Fibroblast of skin of back (primary cell): Measurements from ENCODE around the gene CELF4.

Experiments used
- DNase-seq: peaks from one replicate; pipeline ENCODE4 v3.0.0-alpha.2; 2013

CELF4 gene

DNA sequence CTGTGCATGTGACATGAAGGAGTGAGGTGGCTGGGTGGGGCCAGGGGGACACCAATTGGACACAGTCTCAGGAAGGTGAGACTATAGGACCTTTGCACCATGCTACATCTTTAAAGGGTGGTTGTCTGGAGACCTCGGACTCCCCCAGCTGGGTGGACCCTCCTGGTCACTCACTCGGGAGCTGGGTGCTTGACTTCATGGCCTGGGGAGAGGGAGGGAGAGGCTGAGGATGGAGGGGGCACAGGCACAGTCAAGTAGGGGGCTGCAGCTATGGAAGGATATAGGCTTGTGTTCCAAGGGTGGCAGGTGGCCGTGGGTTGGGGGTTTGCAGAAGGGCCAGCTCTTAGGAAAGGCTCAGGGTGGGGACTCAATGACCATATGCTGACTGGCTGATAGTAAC, 7.1 kb upstream of the CELF4 start:
- no peak for DNase-seq

DNA sequence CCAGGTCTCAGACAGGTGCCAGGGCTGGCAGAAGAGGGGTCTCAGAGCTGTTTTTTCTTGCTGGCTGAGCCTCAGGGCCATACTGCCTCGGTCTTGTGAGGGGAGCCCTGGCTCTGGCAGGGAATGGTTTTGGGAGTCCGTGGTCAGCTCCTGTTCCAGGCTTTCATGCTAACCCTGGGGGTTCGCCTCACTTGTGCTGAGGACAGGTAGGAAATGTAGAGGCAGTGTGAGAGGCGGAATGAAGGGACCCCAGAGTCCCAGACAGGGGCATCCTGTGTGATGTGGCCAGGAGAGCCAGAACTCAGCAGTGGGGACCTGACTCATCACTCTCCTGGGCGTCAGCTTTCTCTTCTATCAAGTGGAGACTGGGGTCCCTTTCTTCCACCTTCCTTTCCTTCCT, 5.7 kb upstream of the CELF4 start:
- no peak for DNase-seq

DNA sequence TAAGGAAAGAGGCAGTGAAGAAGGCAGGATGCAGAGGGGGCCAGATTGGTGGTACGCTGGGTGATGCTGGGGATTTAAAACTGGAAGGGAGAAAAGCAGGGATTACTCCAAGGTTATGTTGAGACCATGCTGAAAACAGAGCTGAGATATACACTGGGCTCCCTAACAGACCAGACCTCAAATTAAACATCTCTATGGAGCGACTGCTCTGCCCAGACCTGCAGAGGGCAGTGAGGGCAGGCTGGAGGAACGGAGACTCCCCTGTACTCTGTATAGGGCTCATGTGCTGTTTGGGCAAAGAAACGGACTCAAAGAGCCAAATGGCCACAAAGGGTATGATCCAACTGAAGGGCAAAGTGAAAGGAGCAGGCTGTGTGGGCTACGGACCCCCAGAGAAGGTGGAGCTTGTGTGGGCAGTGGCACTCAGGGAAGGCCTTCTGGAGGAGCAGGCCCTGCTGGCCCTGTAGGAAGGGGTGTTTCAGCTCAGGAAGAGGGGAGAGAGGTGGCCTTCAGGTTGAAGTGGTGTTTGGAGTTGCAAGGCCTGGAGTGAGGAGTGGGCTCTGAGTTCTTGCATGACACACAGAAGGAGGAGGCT, 4.8 kb upstream of the CELF4 start:
- no peak for DNase-seq

DNA sequence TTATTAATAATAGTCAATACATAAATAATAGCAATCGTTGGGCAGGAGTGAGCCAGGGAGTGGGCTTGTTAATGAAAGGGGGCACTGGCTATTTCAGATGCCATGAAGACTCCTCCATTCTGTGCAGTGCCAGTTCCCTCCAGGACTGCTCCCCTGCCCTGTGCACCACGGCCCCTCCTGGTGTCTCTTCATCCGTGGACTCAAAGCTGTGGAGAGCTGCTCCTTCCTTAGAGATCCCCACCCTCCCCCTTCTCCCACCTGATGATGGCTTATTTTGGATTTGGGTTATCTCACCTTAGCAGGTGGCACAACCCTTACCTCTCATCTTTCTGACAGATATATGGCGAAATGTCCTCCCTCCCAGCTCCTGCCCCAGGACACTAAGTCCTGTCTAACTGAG, 3.1 kb upstream of the CELF4 start:
- DNase-seq, result no peak

DNA sequence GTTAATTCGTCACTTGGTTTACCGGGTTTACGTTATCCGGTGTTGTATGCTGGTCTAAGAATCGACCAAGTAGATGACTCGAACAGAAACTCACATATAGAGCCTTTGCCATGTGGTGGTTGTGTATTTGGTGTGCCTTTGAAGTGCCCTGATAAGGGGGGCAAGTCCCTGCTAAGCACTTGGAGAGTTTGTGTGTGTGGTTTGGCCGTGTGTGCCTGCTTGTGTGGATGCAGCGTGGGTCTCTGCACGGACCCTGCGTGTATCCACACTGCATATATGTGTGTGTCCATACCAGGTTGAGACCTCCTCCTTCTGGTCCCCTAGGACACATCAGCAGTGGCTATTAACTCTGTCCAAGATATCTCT, 2.4 kb upstream of the CELF4 start:
- DNase-seq, result no peak

DNA sequence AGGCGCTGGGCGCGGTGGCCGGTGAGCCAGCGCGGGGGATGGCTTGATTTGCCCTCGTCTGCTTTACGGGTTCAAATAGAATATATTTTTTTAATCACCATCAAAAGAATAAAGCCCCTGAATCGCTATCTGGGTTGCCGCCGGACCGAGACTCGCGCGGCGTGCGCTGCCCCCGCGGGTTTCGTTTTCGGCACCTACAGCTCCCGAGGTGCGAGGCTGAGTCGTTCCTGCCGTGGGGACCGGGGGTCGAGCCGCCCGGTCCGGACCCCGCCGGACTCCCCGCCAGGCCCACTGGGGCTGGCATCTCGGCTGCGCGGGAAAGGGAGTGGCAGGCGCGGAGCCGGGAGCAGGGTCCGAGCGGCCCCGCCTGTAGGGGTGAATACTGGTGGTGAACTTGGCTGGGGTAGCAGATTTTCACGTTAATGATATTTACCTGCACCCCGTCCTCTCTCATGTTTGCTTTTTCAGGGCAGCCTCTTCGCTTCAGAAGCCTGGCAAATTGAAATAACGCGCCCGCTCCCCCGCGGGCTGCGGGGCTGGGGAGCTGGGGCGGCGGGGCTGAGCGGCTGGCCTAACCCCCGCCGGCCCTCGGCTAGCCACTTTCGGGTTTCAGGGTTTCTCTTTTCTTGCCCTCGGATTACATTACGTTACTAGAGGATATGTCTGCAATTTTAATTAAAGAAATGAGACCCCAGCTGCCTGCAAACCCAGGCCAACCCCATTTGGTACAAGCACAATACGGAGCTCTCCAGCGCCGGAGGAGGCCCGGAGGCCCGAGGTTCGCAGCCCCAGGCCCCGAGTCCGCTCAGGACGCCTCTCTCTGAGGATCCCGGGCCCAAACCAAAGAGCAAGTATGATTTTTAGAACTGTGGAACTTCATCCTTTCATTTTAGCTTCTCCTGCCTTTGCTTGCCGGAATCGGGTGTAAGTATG, 1.7 kb upstream of the CELF4 start:
- no peak for DNase-seq

DNA sequence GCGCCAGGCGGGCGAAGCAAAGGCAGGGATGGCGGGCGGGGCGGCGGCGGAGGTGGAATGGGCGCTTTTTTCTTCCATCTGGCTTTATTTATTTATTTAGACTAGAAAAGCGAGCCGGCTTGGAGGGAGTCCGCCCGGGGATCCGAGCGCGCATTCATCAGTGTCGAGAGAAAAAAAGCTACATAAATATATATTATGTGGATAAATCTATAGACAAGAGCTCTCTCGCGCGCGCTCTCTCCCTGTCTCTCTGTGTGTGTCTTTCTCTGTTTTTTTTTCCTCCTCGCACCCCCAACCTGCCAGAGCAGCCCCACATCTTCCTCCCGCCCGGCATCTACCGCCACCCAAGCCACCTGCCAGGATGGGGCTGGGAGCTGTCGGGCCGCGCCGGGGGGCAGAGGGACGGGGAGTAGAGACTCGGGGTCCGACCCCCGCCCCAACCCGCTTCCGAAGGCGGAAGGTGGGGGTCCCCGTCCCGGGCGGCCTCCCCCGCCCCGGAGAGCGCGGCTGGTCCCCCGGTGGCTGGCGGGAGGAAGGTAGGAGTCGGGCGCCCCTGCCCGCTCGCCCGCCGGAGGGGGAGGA, 972 bp upstream of the CELF4 start:
- no peak for DNase-seq

DNA sequence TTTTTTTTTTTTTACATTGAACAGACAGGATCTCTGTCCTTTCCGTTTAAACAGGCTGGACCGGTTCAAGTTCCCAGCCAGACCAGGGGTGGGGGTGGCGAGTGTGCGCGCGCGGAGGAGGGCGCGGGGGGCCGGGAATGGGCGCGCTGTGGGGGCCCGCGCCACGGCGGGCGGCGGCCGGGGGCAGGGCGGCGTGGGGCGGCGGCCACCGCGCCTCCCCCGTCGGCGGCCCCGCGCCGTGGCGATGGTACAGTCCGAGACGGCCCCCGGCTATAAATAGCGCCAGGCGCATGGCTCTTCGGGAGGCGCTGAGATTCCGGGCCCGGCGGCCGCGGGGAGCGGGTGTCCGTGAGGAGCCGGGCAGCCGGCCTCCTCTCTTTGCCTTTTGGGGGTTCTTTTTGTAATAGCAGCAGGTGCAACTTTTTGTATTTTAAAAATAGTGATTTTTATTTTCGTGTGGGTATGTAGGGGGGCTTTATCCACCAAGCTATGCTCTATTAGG, 430 bp upstream of the CELF4 start:
- peak; percentile 51 for DNase-seq

DNA sequence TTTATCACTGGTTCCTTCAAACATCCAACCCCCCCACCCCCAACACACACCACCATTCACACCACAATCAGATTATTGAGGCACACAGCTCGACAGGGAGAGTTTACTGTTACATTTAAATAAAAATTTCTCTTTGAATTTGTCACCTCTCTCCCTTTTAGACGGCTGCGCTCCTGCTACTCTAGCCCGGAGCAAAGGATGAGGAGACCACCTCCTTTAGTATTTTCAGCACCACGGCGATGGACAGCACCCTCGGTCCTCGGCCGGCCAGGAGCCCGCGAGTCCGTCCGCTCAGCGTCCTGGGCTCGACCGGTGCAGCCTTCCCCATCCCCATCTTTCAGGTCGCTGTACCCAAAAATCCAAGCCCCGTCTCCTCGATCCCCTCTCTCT, 892 bp downstream of the CELF4 start:
- peak; percentile 51 for DNase-seq

DNA sequence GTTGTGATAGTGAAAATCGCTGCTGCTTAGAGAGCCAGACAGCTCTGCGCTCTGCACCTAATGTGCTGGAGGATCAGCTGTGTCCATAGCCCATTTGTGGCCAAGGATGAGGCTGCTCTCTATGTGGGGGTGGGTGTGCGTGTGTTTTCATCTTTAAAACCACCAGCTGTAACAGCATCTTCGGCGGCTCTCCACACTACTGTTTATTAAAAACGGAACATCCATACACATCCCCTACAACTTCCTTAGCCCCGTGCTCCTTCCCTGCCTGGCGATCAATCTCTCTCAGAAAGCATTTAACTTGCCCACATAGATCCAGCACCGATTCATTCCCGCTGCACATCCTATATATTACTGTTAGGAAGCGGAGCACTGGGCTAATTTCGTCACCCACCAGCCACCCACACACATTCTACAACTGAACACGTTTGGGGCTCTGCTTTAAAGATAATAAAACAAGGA, 1.6 kb downstream of the CELF4 start:
- no peak for DNase-seq

DNA sequence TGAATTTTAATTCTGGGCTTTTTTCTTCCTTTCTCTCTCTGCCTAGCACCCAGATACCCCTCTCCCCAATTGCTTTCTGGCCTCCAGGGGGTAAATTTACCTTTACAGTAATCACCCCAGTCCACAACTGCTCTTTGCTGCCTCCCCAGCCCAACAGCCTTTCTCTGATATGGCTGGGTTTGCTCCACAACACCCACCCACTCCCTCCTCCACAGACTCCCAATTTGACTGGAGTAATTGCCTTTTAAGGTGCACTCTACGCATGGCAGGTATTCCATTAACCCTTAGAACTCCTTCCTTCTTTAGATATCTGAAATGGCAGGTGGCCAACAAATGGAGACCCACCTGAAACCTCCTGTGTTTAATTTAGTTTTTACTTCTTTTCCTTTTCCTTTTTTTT, 3.6 kb downstream of the CELF4 start:
- no peak for DNase-seq

DNA sequence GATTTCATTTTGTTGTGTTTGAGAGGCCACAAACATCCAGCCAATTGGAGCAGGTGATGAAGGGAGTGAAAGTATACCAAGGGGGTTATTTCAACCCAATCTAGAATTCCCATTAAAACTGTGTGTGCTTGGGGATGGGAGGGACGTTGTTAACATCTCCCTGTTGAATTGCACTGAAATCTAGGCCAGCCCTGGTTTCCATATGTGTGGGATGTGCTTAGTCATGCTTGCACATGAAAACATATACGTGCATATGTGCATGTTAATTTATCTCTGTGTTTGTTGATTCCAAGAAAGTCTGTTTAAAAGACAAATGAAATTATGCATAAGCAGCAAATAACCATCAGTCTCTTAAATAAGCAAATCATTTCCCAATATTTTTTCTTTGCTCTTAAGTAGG, 5.6 kb downstream of the CELF4 start:
- DNase-seq, result no peak

DNA sequence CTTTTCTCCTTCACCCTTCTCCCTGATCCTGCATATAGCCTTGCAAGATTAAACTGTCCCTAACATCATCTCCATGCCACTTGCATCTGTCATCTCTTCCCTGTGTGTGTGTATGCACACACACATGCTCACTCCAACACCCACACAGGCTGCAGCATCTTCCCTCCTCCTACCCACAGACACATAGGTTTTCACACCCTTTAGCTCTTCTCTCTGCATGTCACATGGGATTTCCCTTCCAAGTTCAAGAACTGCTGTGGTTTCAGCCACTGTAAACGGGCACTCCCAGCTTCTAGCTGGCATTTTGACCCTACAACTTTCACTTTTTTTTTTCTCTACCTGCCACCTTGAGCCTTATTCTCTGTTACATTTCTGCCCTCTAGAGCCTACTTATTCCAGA, 6.4 kb downstream of the CELF4 start:
- no peak for DNase-seq

DNA sequence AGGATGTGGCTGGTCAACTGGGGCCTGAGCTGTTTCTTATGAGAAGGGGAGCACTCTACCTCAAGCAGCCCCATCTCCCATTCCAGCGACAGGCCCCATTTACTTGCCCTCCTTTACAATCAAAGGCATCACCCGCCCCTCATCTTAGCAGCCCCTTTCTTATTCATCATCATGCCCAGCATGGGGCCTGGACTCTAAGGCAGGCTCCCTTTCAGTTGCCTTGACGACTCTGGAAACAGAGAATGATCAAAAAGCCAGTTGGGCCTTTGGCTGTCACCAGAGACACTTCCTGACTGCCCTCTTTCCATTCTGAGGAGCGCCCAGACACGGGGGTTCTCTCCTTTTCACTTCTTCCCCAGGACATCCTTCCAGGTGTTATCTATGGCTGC, 11.2 kb downstream of the CELF4 start:
- DNase-seq, result no peak

DNA sequence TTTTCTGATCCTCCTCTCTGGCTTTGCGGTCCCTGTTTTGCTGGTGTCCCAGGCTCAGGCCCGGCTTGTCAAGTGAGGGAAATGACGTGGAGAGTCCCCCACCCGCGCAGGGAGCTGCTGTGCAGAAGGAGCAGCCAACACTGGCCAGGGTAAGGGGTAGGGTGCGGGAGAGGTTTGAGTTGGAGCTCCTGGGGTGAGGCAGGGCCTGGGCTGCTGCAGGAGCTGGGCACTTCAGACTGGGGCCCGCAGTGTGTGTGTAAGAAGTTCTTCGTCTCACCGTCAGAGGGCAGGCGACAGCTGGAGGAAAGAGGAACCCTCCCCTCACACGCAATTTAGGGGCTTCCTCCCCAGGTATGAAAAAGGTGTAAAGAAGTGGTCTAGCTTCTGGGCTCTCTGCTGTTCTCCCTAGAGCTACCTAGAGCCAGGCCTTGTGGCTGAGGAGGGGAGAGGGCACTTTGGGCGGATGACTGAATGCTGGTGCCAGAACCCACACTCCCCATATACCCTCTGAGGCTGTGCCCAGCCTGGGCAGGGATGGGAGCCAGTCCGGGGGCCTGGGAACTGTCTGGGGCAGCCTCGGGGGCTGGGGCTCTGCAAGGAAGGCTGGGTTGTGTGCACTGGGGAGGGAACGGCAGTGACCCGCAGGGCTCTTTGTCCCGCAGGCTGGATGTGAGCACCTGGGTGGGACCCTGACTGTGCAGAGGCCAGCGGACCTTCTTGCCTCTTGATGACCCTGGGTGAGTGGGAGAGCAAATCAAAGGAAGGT, 11.8 kb downstream of the CELF4 start:
- DNase-seq, result no peak

DNA sequence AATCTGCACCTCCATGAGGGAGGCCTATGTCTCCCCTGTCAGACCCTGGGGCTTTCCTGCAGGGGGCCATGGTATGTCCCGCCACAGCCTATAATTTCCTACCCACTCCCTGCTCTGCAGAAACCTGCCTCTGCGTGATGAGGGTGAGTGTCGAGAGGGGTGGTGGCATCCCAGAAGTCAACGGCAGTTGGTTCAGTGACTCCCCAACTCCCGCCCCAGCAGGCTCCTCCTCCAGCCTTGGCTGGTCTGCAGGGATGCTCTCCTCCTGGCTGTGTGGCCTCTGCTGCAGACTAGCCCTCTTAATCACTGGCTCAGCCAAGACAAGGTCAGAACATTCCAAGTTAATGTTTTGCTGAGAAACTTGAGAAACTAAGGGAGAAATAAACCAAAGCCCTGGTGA, 13.3 kb downstream of the CELF4 start:
- no peak for DNase-seq

DNA sequence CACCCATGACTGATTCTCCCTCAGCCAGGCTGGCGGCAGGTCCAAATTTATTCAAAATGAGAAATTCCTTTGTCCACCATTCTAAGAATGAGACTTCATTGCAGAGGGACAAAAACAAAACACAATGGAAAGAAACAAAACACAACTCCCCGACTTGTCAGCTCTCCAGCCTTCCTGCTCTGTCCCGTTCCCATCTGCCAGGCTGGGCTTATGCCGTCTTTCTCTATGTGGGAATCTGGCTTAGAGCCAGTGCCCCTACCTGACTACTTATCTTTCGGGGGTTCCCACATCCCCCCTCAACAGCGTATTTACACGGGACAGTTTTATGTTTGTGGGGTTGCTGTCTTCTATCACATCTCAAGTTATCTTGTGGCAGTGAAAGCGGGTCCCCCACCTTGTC, 13.8 kb downstream of the CELF4 start:
- DNase-seq, result no peak

DNA sequence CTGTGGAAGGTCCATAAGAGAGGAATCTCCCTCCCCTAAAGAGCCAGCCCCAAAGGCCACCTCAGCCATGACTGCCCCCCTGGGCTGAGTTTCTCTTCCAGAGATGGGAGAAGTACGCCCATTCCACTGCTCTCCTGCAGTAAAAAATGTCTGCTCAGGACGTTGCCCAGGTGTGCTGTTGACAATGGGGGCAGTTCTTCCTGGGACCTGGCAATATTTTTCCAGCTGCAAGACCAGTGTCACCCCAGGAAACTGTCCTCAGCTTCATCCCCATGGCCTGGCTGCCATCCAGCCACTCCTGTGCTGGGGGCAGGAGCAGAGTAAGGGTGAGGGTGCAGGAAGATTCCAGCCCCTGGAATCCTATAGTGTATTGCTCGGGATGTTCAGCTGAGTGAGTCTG, 14.3 kb downstream of the CELF4 start:
- DNase-seq, result no peak

DNA sequence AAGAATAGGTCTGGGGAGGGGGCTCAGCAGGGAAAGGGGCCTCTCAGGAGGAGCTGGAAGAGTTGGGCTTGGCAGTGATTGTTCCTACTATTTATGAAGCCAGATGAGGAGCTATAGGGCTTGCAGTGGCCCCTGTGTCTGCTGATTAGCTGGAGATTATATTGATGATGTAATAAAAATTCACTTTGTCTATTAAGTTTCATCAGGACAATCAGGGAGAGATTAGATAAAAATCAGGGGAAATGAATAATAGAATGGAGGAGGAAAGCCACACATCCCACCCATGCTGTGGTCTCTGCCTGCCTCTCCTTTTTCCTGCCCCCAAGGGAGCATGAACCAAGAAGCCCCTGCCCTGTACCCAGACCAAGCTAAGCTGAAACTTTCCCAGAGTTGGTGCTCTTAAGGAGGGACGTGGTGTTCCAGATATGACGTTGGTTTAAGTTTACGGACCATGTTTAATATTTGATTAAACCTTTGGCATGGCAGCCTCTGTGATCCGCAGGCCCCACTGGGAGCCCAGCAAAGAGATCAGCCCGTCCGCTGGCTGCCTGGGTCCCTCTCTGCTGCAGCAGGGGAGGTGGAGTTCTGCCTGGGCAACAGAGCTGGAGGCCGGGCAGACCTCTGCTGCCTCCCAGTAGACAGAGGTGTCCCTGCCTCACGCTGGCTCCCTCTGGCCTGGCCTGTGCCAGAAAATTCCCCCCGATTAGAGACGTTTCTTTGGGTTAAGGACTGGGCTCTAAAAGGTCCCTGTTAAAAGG, 15.3 kb downstream of the CELF4 start:
- no peak for DNase-seq

DNA sequence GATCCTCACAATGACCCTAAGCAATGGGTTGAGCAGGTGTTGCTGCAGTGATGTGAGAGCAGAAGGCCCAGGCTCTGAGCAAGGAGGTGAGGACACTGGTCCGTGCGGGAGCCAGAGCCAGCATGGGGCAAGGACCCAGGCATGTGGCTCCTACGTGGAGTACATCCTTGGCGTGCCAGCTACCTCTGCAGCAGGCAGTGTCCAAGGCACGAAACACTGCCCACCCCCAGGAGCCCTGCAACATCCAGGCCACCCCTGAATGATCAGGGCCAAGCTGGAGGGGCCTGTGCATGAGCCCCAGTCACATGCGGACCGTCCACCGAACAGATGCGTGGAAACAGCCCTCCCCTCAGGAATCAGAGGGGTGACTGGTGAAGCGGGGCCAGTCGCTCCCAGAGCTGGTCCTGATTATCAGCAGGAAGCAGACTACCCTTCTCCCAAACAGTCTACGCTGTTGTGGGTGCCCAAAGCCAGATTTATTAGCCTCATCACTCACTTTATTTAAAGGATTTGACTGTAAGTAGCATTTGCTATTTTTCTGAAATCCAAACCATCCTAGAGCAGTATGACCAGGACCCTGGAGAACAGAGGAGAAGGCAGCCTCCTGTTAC, 16.8 kb downstream of the CELF4 start:
- no peak for DNase-seq

DNA sequence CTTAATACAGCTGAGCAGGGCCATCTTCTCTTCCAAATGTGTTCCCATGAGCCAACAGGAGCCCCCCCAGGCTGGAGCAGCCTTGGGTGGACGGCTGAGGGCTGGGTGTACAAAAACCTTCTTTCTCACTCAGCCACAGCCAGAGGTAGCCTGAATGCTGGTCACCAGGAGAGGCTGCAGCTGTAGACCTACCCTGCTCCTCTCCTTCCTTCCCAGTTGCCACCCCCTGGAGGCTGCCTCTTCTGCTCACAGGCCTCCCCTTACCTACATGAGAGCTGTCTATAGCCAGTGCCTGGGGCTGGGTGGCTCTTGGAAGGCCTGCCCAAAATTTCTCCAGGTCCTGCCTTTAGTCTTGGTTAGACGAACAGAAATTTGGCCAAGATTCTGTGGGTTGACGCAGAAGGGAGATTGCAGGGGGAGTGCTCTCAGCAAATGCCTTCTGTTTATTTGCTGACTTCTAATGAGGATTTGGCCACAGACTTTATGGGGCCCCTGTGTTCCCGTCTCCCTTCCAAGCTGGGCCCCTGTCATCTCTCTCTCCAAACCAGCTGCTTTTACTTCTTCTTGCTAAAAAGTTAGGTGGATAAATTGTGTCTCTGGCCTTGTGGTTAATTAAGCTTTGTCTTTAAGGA, 18.3 kb downstream of the CELF4 start:
- DNase-seq, result no peak
